GM12878 (cell line): Measurements from ENCODE around the gene OOSP3.
"Not testable (repeated sequence)": the region's sequence is repeated elsewhere in the genome, so short reads cannot be mapped to it uniquely, and the experiment has no call there.

ENCODE experiments used
- CHD2 ChIP-seq: IDR thresholded peaks from 2 replicates; pipeline ENCODE4 v1.6.1; 2011; ENCODE audit warnings: low read depth, low read length, improper control_type of control experiment, borderline replicate concordance
- CTCF ChIP-seq, 3 experiments: IDR thresholded peaks in 2 of 3; conservative IDR thresholded peaks in 1 of 3; 2 replicates each; pipeline ENCODE4 v1.5.1; 2011; ENCODE audit warnings: low read depth in 3 of 3, low read length in 3 of 3, mild to moderate bottlenecking in 3 of 3, control low read depth in 2 of 3, moderate library complexity in 2 of 3, inconsistent platforms in 1 of 3, mixed read lengths in 1 of 3; ENCODE audit not compliant: control insufficient read depth in 2 of 3, insufficient read depth in 1 of 3; ENCODE audit errors: extremely low read depth in 1 of 3
- EP300 ChIP-seq, 2 experiments: fragments of 150-350 bp in 1 of 2; IDR thresholded peaks; 2 replicates each; pipeline ENCODE4 v1.6.1; 2011 to 2012; ENCODE audit warnings: low read depth in 2 of 2, low read length in 2 of 2, borderline replicate concordance in 1 of 2, improper control_type of control experiment in 1 of 2, inconsistent platforms in 1 of 2; ENCODE audit not compliant: control insufficient read depth in 1 of 2
- ETV6 ChIP-seq, 2 experiments: fragments of 450-650 bp in 1 of 2; IDR thresholded peaks in 1 of 2; conservative IDR thresholded peaks in 1 of 2; 2 replicates each; pipeline ENCODE4 v1.6.1; 2014; ENCODE audit warnings: antibody characterized with exemption in 1 of 2, borderline replicate concordance in 1 of 2, low read depth in 1 of 2, mild to moderate bottlenecking in 1 of 2, moderate library complexity in 1 of 2
- EZH2 ChIP-seq: IDR thresholded peaks from 2 replicates; pipeline ENCODE4 v1.6.1; 2012; ENCODE audit warnings: low read depth, mild to moderate bottlenecking, control low read depth, inconsistent platforms, low read length, borderline replicate concordance; ENCODE audit not compliant: control insufficient read depth
- POLR2A ChIP-seq: IDR thresholded peaks from 2 replicates; pipeline ENCODE4 v1.6.1; 2011; ENCODE audit warnings: low read depth, mild to moderate bottlenecking, low read length
- POLR2AphosphoS2 ChIP-seq: IDR thresholded peaks from 2 replicates; pipeline ENCODE4 v1.6.1; 2011; ENCODE audit warnings: low read depth, mild to moderate bottlenecking, low read length, improper control_type of control experiment, moderate library complexity
- POLR2AphosphoS5 ChIP-seq: IDR thresholded peaks from 2 replicates; pipeline ENCODE4 v1.6.1; 2011; ENCODE audit warnings: mild to moderate bottlenecking, low read length, inconsistent platforms
- RAD21 ChIP-seq: IDR thresholded peaks from 2 replicates; pipeline ENCODE4 v1.6.1; 2011; ENCODE audit warnings: mild to moderate bottlenecking, low read depth, low read length, moderate library complexity; ENCODE audit not compliant: insufficient read depth
- TF ChIP-seq, protein P1 (sequence below): IDR thresholded peaks from 2 replicates; pipeline ENCODE4 v1.6.1; 2011; ENCODE audit warnings: mild to moderate bottlenecking, low read depth, low read length, moderate library complexity; ENCODE audit not compliant: insufficient replicate concordance

DNA sequence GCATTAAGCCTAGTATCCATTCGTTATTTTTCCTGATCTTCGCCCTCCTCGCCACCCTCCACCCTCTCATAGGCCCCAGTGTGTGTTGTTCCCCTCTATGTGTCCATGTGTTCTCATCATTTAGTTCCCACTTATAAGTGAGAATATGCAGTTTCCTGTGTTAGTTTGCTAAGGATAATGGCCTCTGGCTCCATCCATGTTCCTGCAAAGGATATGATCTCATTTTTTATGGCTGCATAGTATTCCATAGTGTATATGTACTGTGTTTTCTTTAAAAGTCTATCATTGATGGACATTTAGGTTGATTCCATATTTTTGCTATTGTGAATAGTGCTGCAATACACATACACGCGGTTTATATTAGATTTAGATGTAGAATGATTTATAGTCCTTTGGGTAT, 27.2 kb upstream of the OOSP3 start:
- TF ChIP-seq CTCF (IDR thresholded peaks at IDR 0.05 in 2 of 3, conservative IDR thresholded peaks at IDR 0.05 in 1 of 3; ENCODE audit: control insufficient read depth in 2 of 3, extremely low read depth in 1 of 3, insufficient read depth in 1 of 3, low read depth in 3 of 3, low read length in 3 of 3); RAD21; POLR2A; POLR2AphosphoS5; ETV6 (conservative IDR thresholded peaks at IDR 0.05 in 1 of 2, IDR thresholded peaks at IDR 0.05 in 1 of 2; ENCODE audit: borderline replicate concordance in 1 of 2, low read depth in 1 of 2); EZH2; EP300 (IDR thresholded peaks at IDR 0.05; ENCODE audit: borderline replicate concordance in 1 of 2, control insufficient read depth in 1 of 2, low read depth in 2 of 2, low read length in 2 of 2); CHD2; POLR2AphosphoS2: not testable (repeated sequence)
- TF ChIP-seq, protein P1, sequence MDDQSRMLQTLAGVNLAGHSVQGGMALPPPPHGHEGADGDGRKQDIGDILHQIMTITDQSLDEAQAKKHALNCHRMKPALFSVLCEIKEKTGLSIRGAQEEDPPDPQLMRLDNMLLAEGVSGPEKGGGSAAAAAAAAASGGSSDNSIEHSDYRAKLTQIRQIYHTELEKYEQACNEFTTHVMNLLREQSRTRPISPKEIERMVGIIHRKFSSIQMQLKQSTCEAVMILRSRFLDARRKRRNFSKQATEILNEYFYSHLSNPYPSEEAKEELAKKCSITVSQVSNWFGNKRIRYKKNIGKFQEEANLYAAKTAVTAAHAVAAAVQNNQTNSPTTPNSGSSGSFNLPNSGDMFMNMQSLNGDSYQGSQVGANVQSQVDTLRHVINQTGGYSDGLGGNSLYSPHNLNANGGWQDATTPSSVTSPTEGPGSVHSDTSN: not testable (repeated sequence)
